ENCODE results near the gene MYOM3.

- no peak for TF ChIP-seq CTCF (IDR thresholded peaks at IDR 0.05)
- no peak for TF ChIP-seq POLR2A (IDR thresholded peaks at IDR 0.05)
- TF ChIP-seq POLR2AphosphoS5 (IDR thresholded peaks at IDR 0.05) = no peak
Measured at GRCh38 chr1:24122776-24123175, 10.8 kb upstream of the MYOM3 start.

Measured in prostate gland (tissue), 2 donors.